GM23248 (cell line): ENCODE data around the gene ATP5F1D. TPM values are rescaled to one million over a fixed set of nuclear protein-coding genes. Genes with fewer than 3 reads are reported as not detected.

ENCODE experiments used
- DNase-seq: peaks from one replicate; pipeline ENCODE4 v3.0.0-alpha.2; 2015
- H2AFZ ChIP-seq: fragments of 200-600 bp; sonication (generic); 2 replicates; pipeline ENCODE4 v1.6.1; 2016; ENCODE audit warnings: antibody characterized with exemption
- H3F3A ChIP-seq: fragments of 200-600 bp; sonication (generic); 2 replicates; pipeline ENCODE4 v1.6.1; 2016; ENCODE audit warnings: mild to moderate bottlenecking, antibody characterized with exemption, mixed run types; ENCODE audit not compliant: insufficient read depth
- H3K27ac ChIP-seq: fragments of 200-600 bp; sonication (generic); 2 replicates; pipeline ENCODE4 v1.5.1; 2016; ENCODE audit warnings: mild to moderate bottlenecking
- H3K27me3 ChIP-seq: fragments of 200-600 bp; sonication (generic); replicated peaks from 2 replicates; pipeline ENCODE4 v1.6.1; 2016; ENCODE audit warnings: mild to moderate bottlenecking; ENCODE audit not compliant: insufficient read depth
- H3K36me3 ChIP-seq: fragments of 200-600 bp; sonication (generic); 2 replicates; pipeline ENCODE4 v1.6.1; 2016; ENCODE audit warnings: low read depth, mild to moderate bottlenecking
- H3K4me1 ChIP-seq: fragments of 200-600 bp; sonication (generic); 2 replicates; pipeline ENCODE4 v1.6.1; 2016; ENCODE audit warnings: mild to moderate bottlenecking; ENCODE audit not compliant: insufficient read depth
- H3K4me2 ChIP-seq: fragments of 200-600 bp; sonication (generic); one replicate; pipeline ENCODE4 v1.6.1; 2016; ENCODE audit warnings: mild to moderate bottlenecking; ENCODE audit not compliant: unreplicated experiment
- H3K4me3 ChIP-seq: fragments of 200-600 bp; sonication (generic); 2 replicates; pipeline ENCODE4 v1.5.1; 2016; ENCODE audit warnings: mild to moderate bottlenecking
- H3K79me2 ChIP-seq: fragments of 200-600 bp; sonication (generic); 2 replicates; pipeline ENCODE4 v1.6.1; 2016; ENCODE audit warnings: mild to moderate bottlenecking; ENCODE audit not compliant: insufficient read depth
- H3K9ac ChIP-seq: fragments of 200-600 bp; sonication (generic); 2 replicates; pipeline ENCODE4 v1.6.1; 2016; ENCODE audit warnings: mild to moderate bottlenecking
- H3K9me2 ChIP-seq: fragments of 200-600 bp; sonication (generic); 2 replicates; pipeline ENCODE4 v1.6.1; 2016; ENCODE audit warnings: mixed run types, mild to moderate bottlenecking, moderate library complexity; ENCODE audit not compliant: insufficient read depth
- H3K9me3 ChIP-seq: fragments of 200-600 bp; sonication (generic); one replicate; pipeline ENCODE4 v1.6.1; 2017; ENCODE audit warnings: low read depth
- H4K20me1 ChIP-seq: fragments of 200-600 bp; sonication (generic); 2 replicates; pipeline ENCODE4 v1.6.0; 2016; ENCODE audit not compliant: insufficient read depth
- EZH2 ChIP-seq: fragments of 200-600 bp; sonication (generic); IDR thresholded peaks from 2 replicates; pipeline ENCODE4 v1.6.1; 2018; ENCODE audit warnings: antibody characterized with exemption, mild to moderate bottlenecking; ENCODE audit not compliant: insufficient read depth, poor library complexity, severe bottlenecking
- EZH2phosphoT487 ChIP-seq: fragments of 200-600 bp; sonication (generic); IDR thresholded peaks from 2 replicates; pipeline ENCODE4 v1.6.1; 2018; ENCODE audit warnings: antibody characterized with exemption, moderate library complexity, mild to moderate bottlenecking, low read depth; ENCODE audit not compliant: insufficient read depth
- WGBS, 2 experiments: methylation state at CpG; one replicate each; pipeline ENCODE4 v1.1.6; 2015 to 2017; ENCODE audit warnings: low lambda C conversion rate in 2 of 2, low coverage in 1 of 2; ENCODE audit errors: missing lambda C conversion rate in 2 of 2; 5-methylcytosine and 5-hydroxymethylcytosine counted together
- in situ Hi-C: fragments of 300-500 bp; cut with MboI; formaldehyde crosslinking; loops from 2 replicates; pipeline ENCODE4 v1.15.0; 2020
- polyA plus RNA-seq: library from polyadenylated mRNA; unstranded; fragments of >200 nt; fragmentation: Nextera tagmentation; extraction: Ambion mirVana; gene quantifications from 2 replicates; pipeline ENCODE4 v1.2.1, GENCODE V29; 2016
- total RNA-seq: library from RNA; depleted of rRNA; stranded (reverse); fragments of >200 nt; shearing (Covaris generic); gene quantifications from 2 replicates; pipeline ENCODE4 v1.2.3, GENCODE V29; 2014

ATP5F1D gene
- total and polyA plus RNA-seq, 2 experiments from 2014 or later = 38.9 to 287 TPM

- Histone ChIP-seq H3K4me1 (peaks cover 40% of the 10 kb centered on the region), H3K9ac (peak overlapping the region; percentile 90), H3K9me3 (no peaks in the 10 kb centered on the region), H3K4me3 (no peak overlapping the region), H3K4me2 (no peak overlapping the region), H4K20me1 (no peaks in the 10 kb centered on the region), H3K27ac (peak overlapping the region; percentile 97), H3K9me2 (no peaks in the 10 kb centered on the region), H2AFZ (no peak overlapping the region), H3K79me2 (peaks cover 17% of the 10 kb centered on the region), H3F3A (peaks cover 11% of the 10 kb centered on the region), H3K27me3 (no peaks in the 10 kb centered on the region), H3K36me3 (no peaks in the 10 kb centered on the region)
- TF ChIP-seq EZH2 = no peak
- TF ChIP-seq EZH2phosphoT487 = no peak
- in situ Hi-C loops = no loop called here
- 55 to 60% methylated on average over 26 of the region's 26 CpGs for WGBS, 2 experiments
- peak; percentile 95 for DNase-seq
These were observed 23.5 kb downstream of the ATP5F1D start for GRCh38 chr19:1264801-1265614.

GRCh38 chr19:1265615-1266128, 24.1 kb downstream of the ATP5F1D start:
- DNase-seq = peak; percentile 97
- Histone ChIP-seq H3K4me3 (peak overlapping the region; percentile 76), H3K9me2 (no peaks in the 10 kb centered on the region), H3K4me1 (peaks cover 40% of the 10 kb centered on the region), H3K27me3 (no peaks in the 10 kb centered on the region), H2AFZ (no peak overlapping the region), H3K36me3 (peaks cover under 1% of the 10 kb centered on the region; the same call in 1 of the 2 replicates), H4K20me1 (no peaks in the 10 kb centered on the region), H3K27ac (peak overlapping the region; percentile 97), H3K4me2 (peak overlapping the region; percentile 87), H3K9ac (peak overlapping the region; percentile 90), H3F3A (peaks cover 18% of the 10 kb centered on the region), H3K9me3 (no peaks in the 10 kb centered on the region), H3K79me2 (peaks cover 24% of the 10 kb centered on the region)
- TF ChIP-seq EZH2phosphoT487 (no peak), EZH2 (no peak)
- in situ Hi-C loops = no loop called here
- WGBS, 2 experiments = 0 to 1% methylated on average over 20 to 28 of the region's 28 CpGs

DNA sequence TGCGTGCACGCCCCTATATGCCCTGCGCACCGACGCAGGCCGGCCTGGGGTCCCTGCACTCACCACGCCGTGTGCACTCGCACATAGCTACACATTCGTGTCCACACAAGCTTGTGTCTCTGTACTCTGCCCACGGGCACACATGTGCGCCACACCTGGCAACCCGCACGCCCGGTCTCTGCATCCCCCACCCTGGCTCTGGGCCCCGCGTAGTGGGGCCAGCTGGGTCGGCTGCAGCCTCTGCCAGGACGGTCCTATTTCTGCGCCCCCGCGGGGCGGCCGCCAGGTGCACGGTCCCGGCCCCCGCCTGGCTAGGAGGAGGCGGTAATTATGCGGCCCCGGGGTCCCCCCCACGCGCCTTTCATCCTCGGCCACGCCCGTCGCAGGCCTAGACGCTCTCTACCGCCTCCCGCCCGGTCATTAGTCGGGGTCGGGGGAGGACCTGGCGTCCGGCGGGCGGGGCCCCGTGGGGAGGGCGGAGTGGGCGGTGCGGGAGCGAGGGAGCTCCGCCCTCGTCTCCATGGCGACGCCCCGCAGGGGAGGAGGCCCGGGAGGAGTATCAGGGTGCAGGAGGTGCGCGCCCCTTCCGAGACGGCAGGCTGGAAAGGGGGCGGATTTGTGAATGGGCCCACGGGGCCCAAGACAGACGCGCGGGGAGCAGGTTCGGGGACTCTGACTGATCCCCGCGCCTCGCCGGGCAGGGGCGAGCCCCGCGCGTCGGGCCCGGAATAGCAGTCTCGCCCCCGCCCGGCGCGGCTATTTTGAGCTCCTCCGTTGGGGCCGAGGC, 24.8 kb downstream of the ATP5F1D start:
- H3K27ac ChIP-seq = peak overlapping the region; percentile 97
- H3K9me2 ChIP-seq = no peaks in the 10 kb centered on the region
- 1% methylated on average over 47 to 71 of the region's 84 CpGs for WGBS, 2 experiments
- H3K36me3 ChIP-seq = peaks cover 7% of the 10 kb centered on the region; the same call in 1 of the 2 replicates
- DNase-seq = peak; percentile 95
- in situ Hi-C loops = no loop called here
- peak overlapping the region; percentile 76 for H3K4me3 ChIP-seq
- no peaks in the 10 kb centered on the region for H4K20me1 ChIP-seq
- H3K79me2 ChIP-seq = peaks cover 30% of the 10 kb centered on the region
- no peaks in the 10 kb centered on the region for H3K27me3 ChIP-seq
- TF ChIP-seq EZH2 (no peak), EZH2phosphoT487 (no peak)
- H3K9ac ChIP-seq = peak overlapping the region; percentile 90
- H3K4me1 ChIP-seq = peaks cover 46% of the 10 kb centered on the region
- peak overlapping the region; percentile 87 for H3K4me2 ChIP-seq
- peaks cover 18% of the 10 kb centered on the region for H3F3A ChIP-seq
- H2AFZ ChIP-seq = 0 out of 2 replicates have a peak overlapping the region, but pooled peaks have one; percentile 6
- H3K9me3 ChIP-seq = no peaks in the 10 kb centered on the region

DNA sequence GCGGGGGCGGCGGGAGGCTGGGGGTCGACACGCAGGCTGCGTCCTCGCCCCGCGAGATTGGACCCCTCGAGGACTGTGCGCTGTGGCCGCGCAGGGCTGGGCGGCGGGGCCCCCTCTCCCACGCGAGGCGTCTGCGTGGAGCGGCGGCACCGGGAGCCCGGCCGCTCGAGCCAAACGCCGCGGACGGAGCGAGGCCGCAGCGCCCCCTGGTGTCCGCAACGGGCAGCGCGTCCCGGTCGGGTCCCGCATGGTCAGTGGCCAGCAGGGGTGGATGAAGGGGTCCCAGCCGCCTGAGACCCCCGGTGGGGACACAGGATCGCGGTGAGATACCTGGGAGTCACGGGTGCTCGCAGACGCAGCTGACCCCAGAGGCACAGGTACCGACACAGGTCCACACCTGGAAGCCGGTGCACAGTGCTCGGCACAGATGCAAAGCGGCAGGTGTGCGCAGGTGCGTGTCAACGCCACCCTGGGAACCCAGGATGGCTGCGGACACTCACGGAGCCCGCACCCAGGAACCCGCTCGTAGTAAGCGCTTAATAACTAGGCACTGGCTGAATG, 25.4 kb downstream of the ATP5F1D start:
- peak overlapping the region; percentile 97 for H3K27ac ChIP-seq
- H3K79me2 ChIP-seq = peaks cover 37% of the 10 kb centered on the region
- H4K20me1 ChIP-seq = no peaks in the 10 kb centered on the region
- H3K4me2 ChIP-seq = peak overlapping the region; percentile 87
- no peaks in the 10 kb centered on the region for H3K27me3 ChIP-seq
- in situ Hi-C loops = no loop called here
- H3K9me2 ChIP-seq = no peaks in the 10 kb centered on the region
- H3K4me3 ChIP-seq = peak overlapping the region; percentile 76
- H3K4me1 ChIP-seq = peaks cover 44% of the 10 kb centered on the region
- peaks cover 10% of the 10 kb centered on the region; the same call in 1 of the 2 replicates for H3K36me3 ChIP-seq
- TF ChIP-seq EZH2 = no peak
- no peak for TF ChIP-seq EZH2phosphoT487
- H3K9ac ChIP-seq = peak overlapping the region; percentile 90
- H3F3A ChIP-seq = peaks cover 21% of the 10 kb centered on the region
- 2 to 3% methylated on average over 28 to 53 of the region's 59 CpGs for WGBS, 2 experiments
- no peaks in the 10 kb centered on the region for H3K9me3 ChIP-seq
- H2AFZ ChIP-seq = 0 out of 2 replicates have a peak overlapping the region, but pooled peaks have one; percentile 6
- DNase-seq = peak; percentile 79
